HG03378 (cell line): ENCODE results near the gene ATXN7L3.

ENCODE experiments used
- ATAC-seq: cut with Tn5 transposase; IDR thresholded peaks from one replicate; pipeline ENCODE4 v1.9.1; 2021; ENCODE audit warnings: mild to moderate bottlenecking, moderate library complexity; ENCODE audit not compliant: unreplicated experiment

The ATXN7L3 gene

GRCh38 chr17:44203731-44204440, 4.2 kb upstream of the ATXN7L3 start:
- ATAC-seq, result no peak

- no peak for ATAC-seq
Observed at GRCh38 chr17:44202756-44203155, 3.1 kb upstream of the ATXN7L3 start.

GRCh38 chr17:44200478-44201155, 933 bp upstream of the ATXN7L3 start:
- no peak for ATAC-seq

GRCh38 chr17:44198721-44199552, 747 bp downstream of the ATXN7L3 start:
- ATAC-seq, result no peak

- no peak for ATAC-seq
Observed at GRCh38 chr17:44197980-44198720, 1.5 kb downstream of the ATXN7L3 start.

GRCh38 chr17:44197107-44197506, 2.6 kb downstream of the ATXN7L3 start:
- no peak for ATAC-seq

GRCh38 chr17:44193326-44194084, 6.2 kb downstream of the ATXN7L3 start:
- ATAC-seq, result no peak

- ATAC-seq, result no peak
Observed at GRCh38 chr17:44192750-44193149, 6.9 kb downstream of the ATXN7L3 start.

- no peak for ATAC-seq
Observed at GRCh38 chr17:44191941-44192496, 7.7 kb downstream of the ATXN7L3 start.

GRCh38 chr17:44191369-44191768, 8.3 kb downstream of the ATXN7L3 start:
- ATAC-seq, result no peak

GRCh38 chr17:44190481-44190880, 9.2 kb downstream of the ATXN7L3 start:
- no peak for ATAC-seq

GRCh38 chr17:44188576-44189403, 10.9 kb downstream of the ATXN7L3 start:
- ATAC-seq, result no peak

- ATAC-seq, result peak; percentile 33
Observed at GRCh38 chr17:44187131-44187899, 12.4 kb downstream of the ATXN7L3 start.

GRCh38 chr17:44186307-44187130, 13.2 kb downstream of the ATXN7L3 start, which contains the start of gene TMUB2:
Gene TMUB2 (plus strand): TSS chr17:44186972. CDS start chr17:44187709, 737 bp downstream.
- peak; percentile 73 for ATAC-seq

- ATAC-seq, result no peak
Observed at GRCh38 chr17:44184212-44184810, 15.4 kb downstream of the ATXN7L3 start.

- ATAC-seq, result no peak
Observed at GRCh38 chr17:44183024-44183423, 16.7 kb downstream of the ATXN7L3 start.

- ATAC-seq, result no peak
Observed at GRCh38 chr17:44178133-44178532, 21.6 kb downstream of the ATXN7L3 start.
